CD8-positive, alpha-beta memory T cell (primary cell): ENCODE measurements around the gene GIMAP7. TPM values are rescaled to one million over a fixed set of nuclear protein-coding genes. Genes with fewer than 3 reads are reported as not detected.
A peak's percentile ranks its signal among the peaks of the same experiment; 100 is the strongest.

ENCODE experiments used
- CTCF ChIA-PET: fragments of 350-600 bp; sonication (Branson Sonifier 250); formaldehyde crosslinking; loops from one replicate; lab custom pipeline; 2021; ENCODE audit warnings: antibody characterized with exemption; lab: Charles Lee
- POLR2A ChIA-PET: fragments of 350-600 bp; sonication (Branson Sonifier 250); formaldehyde crosslinking; loops from one replicate; lab custom pipeline; 2021; ENCODE audit warnings: antibody characterized with exemption; lab: Charles Lee
- DNase-seq, 5 donors: peaks; one replicate each; pipeline versions ENCODE4 v3.0.0 to v3.0.0-alpha.2; 2020 to 2022; ENCODE audit warnings: mixed read lengths in 1 of 5
- H3K27ac ChIP-seq: one replicate; pipeline ENCODE4 v1.7.0; 2013; ENCODE audit warnings: low read depth, mild to moderate bottlenecking, low read length, moderate library complexity
- H3K27me3 ChIP-seq: 2 replicates; pipeline ENCODE4 v1.7.0; 2013; ENCODE audit warnings: low read length, mild to moderate bottlenecking; ENCODE audit not compliant: insufficient read depth, poor library complexity, severe bottlenecking
- H3K36me3 ChIP-seq: 2 replicates; pipeline ENCODE4 v1.7.0; 2013; ENCODE audit warnings: mild to moderate bottlenecking, low read length, moderate library complexity; ENCODE audit not compliant: insufficient read depth
- H3K4me1 ChIP-seq: 2 replicates; pipeline ENCODE4 v1.7.0; 2013; ENCODE audit warnings: mild to moderate bottlenecking, low read length, moderate library complexity; ENCODE audit not compliant: insufficient read depth
- H3K4me3 ChIP-seq: 2 replicates; pipeline ENCODE4 v1.7.0; 2013; ENCODE audit warnings: mild to moderate bottlenecking, low read length
- H3K9me3 ChIP-seq: 2 replicates; pipeline ENCODE4 v1.7.0; 2013; ENCODE audit warnings: mild to moderate bottlenecking, low read length
- H3K27ac Mint-ChIP-seq, 8 donors: one replicate each; pipeline ENCODE4 v1.8.0; 2020 to 2021; ENCODE audit warnings: mixed read lengths in 8 of 8, mild to moderate bottlenecking in 6 of 8, inconsistent platforms in 3 of 8, moderate library complexity in 3 of 8
- H3K27me3 Mint-ChIP-seq, 2 donors: one replicate each; pipeline ENCODE4 v1.8.0; 2020 to 2021; ENCODE audit warnings: mixed read lengths in 2 of 2, mild to moderate bottlenecking in 1 of 2, moderate library complexity in 1 of 2
- H3K36me3 Mint-ChIP-seq, 3 donors: one replicate each; pipeline ENCODE4 v1.8.0; 2020 to 2021; ENCODE audit warnings: mixed read lengths in 3 of 3, inconsistent platforms in 1 of 3, mild to moderate bottlenecking in 1 of 3
- H3K4me1 Mint-ChIP-seq, 3 donors: one replicate each; pipeline ENCODE4 v1.8.0; 2020 to 2021; ENCODE audit warnings: mixed read lengths in 3 of 3, inconsistent platforms in 1 of 3, mild to moderate bottlenecking in 1 of 3
- H3K4me3 Mint-ChIP-seq, 7 donors: one replicate each; pipeline ENCODE4 v1.8.0; 2020 to 2021; ENCODE audit warnings: mixed read lengths in 7 of 7, mild to moderate bottlenecking in 6 of 7, moderate library complexity in 4 of 7, inconsistent platforms in 2 of 7
- H3K9me3 Mint-ChIP-seq, 5 donors: one replicate each; pipeline ENCODE4 v1.8.0; 2020 to 2022; ENCODE audit warnings: mixed read lengths in 5 of 5, mild to moderate bottlenecking in 3 of 5, moderate library complexity in 2 of 5, inconsistent platforms in 1 of 5
- polyA plus RNA-seq: library from polyadenylated mRNA; unstranded; fragments of 300-500 nt; fragmentation: Illumina TruSeq; gene quantifications from one replicate; pipeline ENCODE4 v1.2.3, GENCODE V29; 2021
- total RNA-seq, 2 experiments: library from RNA; stranded (reverse); gene quantifications; one replicate each; pipeline ENCODE4 v1.2.3, GENCODE V29; 2021

The GIMAP7 gene
- total and polyA plus RNA-seq, 3 experiments from 2014 or later = 47.3 to 861 (median 51.4) TPM

- peaks cover 5 to 15% (median 14%) of the 10 kb centered on the region in 5 donors for H3K9me3 Mint-ChIP-seq
- Histone ChIP-seq H3K27ac (no peak overlapping the region), H3K4me3 (peak overlapping the region; percentile 41), H3K36me3 (no peaks in the 10 kb centered on the region), H3K4me1 (peaks cover 89% of the 10 kb centered on the region), H3K9me3 (no peaks in the 10 kb centered on the region), H3K27me3 (no peaks in the 10 kb centered on the region)
- peak overlapping the region; percentile 68 to 92 (median 88) for H3K27ac Mint-ChIP-seq
- H3K36me3 Mint-ChIP-seq = peaks cover 2 to 16% (median 5%) of the 10 kb centered on the region in 3 donors
- H3K4me3 Mint-ChIP-seq = peak overlapping the region; percentile 55 to 79 (median 72)
- no peaks in the 10 kb centered on the region for H3K27me3 Mint-ChIP-seq
- ChIA-PET POLR2A (no interaction called here), CTCF (interaction anchor here (2.7 kb wide), 1 partner anchor 59 kb away, joined by 8 read pairs; no protein-coding TSS in a partner anchor)
- no peak for DNase-seq
- peaks cover 90 to 97% (median 96%) of the 10 kb centered on the region in 3 donors for H3K4me1 Mint-ChIP-seq
Observed at GRCh38 chr7:150507947-150508602, 6.6 kb upstream of the GIMAP7 start.

- Mint-ChIP-seq H3K27ac (peak overlapping the region; percentile 54 to 96 (median 78)), H3K4me3 (peak overlapping the region; percentile 24 to 99 (median 40)), H3K36me3 (peaks cover 9 to 20% (median 18%) of the 10 kb centered on the region in 3 donors), H3K4me1 (peaks cover 79 to 86% (median 83%) of the 10 kb centered on the region in 3 donors), H3K9me3 (peaks cover 5 to 15% (median 14%) of the 10 kb centered on the region in 5 donors), H3K27me3 (no peaks in the 10 kb centered on the region)
- no peak overlapping the region for H3K27ac ChIP-seq
- POLR2A ChIA-PET = interaction anchor here (0.6 to 1.4 kb wide), 5 partner anchors 9 to 234 kb away, joined by 3 to 7 read pairs (median 3); no protein-coding TSS in a partner anchor
- no peaks in the 10 kb centered on the region for H3K27me3 ChIP-seq
- H3K4me3 ChIP-seq = peak overlapping the region; percentile 8
- peaks cover 78% of the 10 kb centered on the region for H3K4me1 ChIP-seq
- H3K9me3 ChIP-seq = no peaks in the 10 kb centered on the region
- CTCF ChIA-PET = interaction anchor here (0.7 to 7.5 kb wide), 8 partner anchors 30 to 244 kb away, joined by 3 to 99 read pairs (median 4); partner anchors contain the start of genes GIMAP4 and GIMAP8
- DNase-seq = no peak
- no peaks in the 10 kb centered on the region for H3K36me3 ChIP-seq
Observed at GRCh38 chr7:150511048-150511447, 3.6 kb upstream of the GIMAP7 start.

GRCh38 chr7:150513758-150514157 lies 914 bp upstream of the GIMAP7 start:
- peak overlapping the region; percentile 90 to 99 (median 96) for H3K27ac Mint-ChIP-seq
- peaks cover 5 to 15% (median 14%) of the 10 kb centered on the region in 5 donors for H3K9me3 Mint-ChIP-seq
- Histone ChIP-seq H3K36me3 (no peaks in the 10 kb centered on the region), H3K27me3 (no peaks in the 10 kb centered on the region), H3K4me1 (peaks cover 56% of the 10 kb centered on the region), H3K4me3 (peak overlapping the region; percentile 97), H3K9me3 (no peaks in the 10 kb centered on the region), H3K27ac (peak overlapping the region; percentile 77)
- ChIA-PET CTCF (interaction anchor here (1.0 to 7.5 kb wide), 8 partner anchors 9 to 242 kb away, joined by 4 to 99 read pairs (median 12); partner anchors contain the start of genes GIMAP6 and GIMAP8), POLR2A (interaction anchor here (0.6 to 6.6 kb wide), 6 partner anchors 32 to 163 kb away, joined by 3 to 76 read pairs (median 6); partner anchors contain the start of genes GIMAP4 and GIMAP8)
- peaks cover 53 to 59% (median 58%) of the 10 kb centered on the region in 3 donors for H3K4me1 Mint-ChIP-seq
- H3K4me3 Mint-ChIP-seq = peak overlapping the region; percentile 98 to 100 (median 100)
- no peak for DNase-seq
- peaks cover 26 to 42% (median 41%) of the 10 kb centered on the region in 3 donors for H3K36me3 Mint-ChIP-seq
- H3K27me3 Mint-ChIP-seq = no peaks in the 10 kb centered on the region

- ChIA-PET POLR2A (interaction anchor here (0.9 to 6.6 kb wide), 14 partner anchors 11 to 240 kb away, joined by 3 to 76 read pairs (median 5); partner anchors contain the start of genes GIMAP1, GIMAP4, GIMAP6 and GIMAP8), CTCF (interaction anchor here (1.0 to 7.5 kb wide), 13 partner anchors 11 to 240 kb away, joined by 3 to 99 read pairs (median 8); partner anchors contain the start of genes GIMAP1, GIMAP4, GIMAP6 and GIMAP8)
- DNase-seq = no peak
- Mint-ChIP-seq H3K4me1 (peaks cover 43 to 49% (median 46%) of the 10 kb centered on the region in 3 donors), H3K27ac (peak overlapping the region; percentile 90 to 99 (median 96)), H3K27me3 (no peaks in the 10 kb centered on the region), H3K9me3 (peaks cover 0 to 11% (median 9%) of the 10 kb centered on the region in 5 donors), H3K36me3 (peaks cover 36 to 56% (median 46%) of the 10 kb centered on the region in 3 donors), H3K4me3 (peak overlapping the region; percentile 98 to 100 (median 100))
- Histone ChIP-seq H3K4me3 (peak overlapping the region; percentile 97), H3K27me3 (no peaks in the 10 kb centered on the region), H3K27ac (peak overlapping the region; percentile 77), H3K36me3 (peaks cover 10% of the 10 kb centered on the region), H3K9me3 (no peaks in the 10 kb centered on the region), H3K4me1 (peaks cover 39% of the 10 kb centered on the region)
Observed at GRCh38 chr7:150515248-150516147, 826 bp downstream of the GIMAP7 start.

- Histone ChIP-seq H3K27ac (peak overlapping the region; percentile 77), H3K4me3 (peak overlapping the region; percentile 97), H3K27me3 (no peaks in the 10 kb centered on the region), H3K36me3 (peaks cover 19% of the 10 kb centered on the region), H3K9me3 (no peaks in the 10 kb centered on the region), H3K4me1 (peaks cover 26% of the 10 kb centered on the region)
- Mint-ChIP-seq H3K9me3 (peaks cover 0 to 9% (median 5%) of the 10 kb centered on the region in 5 donors), H3K27ac (peak overlapping the region; percentile 78 to 99 (median 92)), H3K4me1 (peaks cover 39 to 46% (median 41%) of the 10 kb centered on the region in 3 donors), H3K4me3 (peak overlapping the region; percentile 98 to 100 (median 100)), H3K36me3 (peaks cover 42 to 68% (median 47%) of the 10 kb centered on the region in 3 donors), H3K27me3 (no peaks in the 10 kb centered on the region)
- no peak for DNase-seq
- ChIA-PET POLR2A (interaction anchor here (1.0 to 6.6 kb wide), 3 partner anchors 35 to 66 kb away, joined by 3 to 76 read pairs (median 3); partner anchors contain the start of gene GIMAP8), CTCF (interaction anchor here (0.6 to 7.5 kb wide), 5 partner anchors 48 to 249 kb away, joined by 3 to 99 read pairs (median 8); partner anchors contain the start of gene GIMAP8)
Observed at GRCh38 chr7:150516956-150517745, 2.5 kb downstream of the GIMAP7 start.

- Mint-ChIP-seq H3K4me1 (peaks cover 34 to 45% (median 38%) of the 10 kb centered on the region in 3 donors), H3K9me3 (peaks cover 4 to 27% (median 20%) of the 10 kb centered on the region in 5 donors), H3K27ac (peak overlapping the region; percentile 76 to 99 (median 92)), H3K4me3 (peak overlapping the region; percentile 96 to 100 (median 100)), H3K27me3 (no peaks in the 10 kb centered on the region), H3K36me3 (peaks cover 43 to 76% (median 56%) of the 10 kb centered on the region in 3 donors)
- peaks cover 15% of the 10 kb centered on the region for H3K4me1 ChIP-seq
- H3K27ac ChIP-seq = peak overlapping the region; percentile 38
- peaks cover 5% of the 10 kb centered on the region for H3K9me3 ChIP-seq
- peaks cover 19% of the 10 kb centered on the region for H3K36me3 ChIP-seq
- peak overlapping the region; percentile 65 for H3K4me3 ChIP-seq
- DNase-seq = no peak
- no peaks in the 10 kb centered on the region for H3K27me3 ChIP-seq
- CTCF ChIA-PET = interaction anchor here (1.4 to 4.2 kb wide), 4 partner anchors 45 to 236 kb away, joined by 4 to 31 read pairs (median 7); partner anchors contain the start of genes GIMAP4 and GIMAP8
- POLR2A ChIA-PET = interaction anchor here (0.6 to 6.6 kb wide), 7 partner anchors 17 to 236 kb away, joined by 3 to 76 read pairs (median 3); partner anchors contain the start of genes GIMAP4 and GIMAP8
Observed at GRCh38 chr7:150519310-150519709, 4.6 kb downstream of the GIMAP7 start.
